Breast epithelium (tissue), 4 donors: ENCODE data around the gene TECTA. TPM values are rescaled to one million over a fixed set of nuclear protein-coding genes. Genes with fewer than 3 reads are reported as not detected.

Experiments
- DNase-seq, 2 donors: peaks; one replicate each; pipeline ENCODE4 v3.0.0-alpha.2; 2019; ENCODE audit warnings: low spot score in 2 of 2
- H3K27ac ChIP-seq, 2 donors: fragments of 200-600 bp; sonication (generic) in 1 of 2; one replicate each; pipeline ENCODE4 v1.5.1; 2016 to 2019; ENCODE audit warnings: mild to moderate bottlenecking in 1 of 2
- H3K27me3 ChIP-seq, 2 donors: fragments of 200-600 bp; sonication (generic) in 1 of 2; one replicate each; pipeline versions ENCODE4 v1.5.1 to v1.6.0; 2017 to 2019; ENCODE audit warnings: control low read depth in 1 of 2, mild to moderate bottlenecking in 1 of 2
- H3K36me3 ChIP-seq: fragments of 200-600 bp; one replicate; pipeline ENCODE4 v1.5.1; 2019
- H3K4me1 ChIP-seq, 2 donors: fragments of 200-600 bp; sonication (generic); one replicate each; pipeline ENCODE4 v1.5.1; 2016 to 2019; ENCODE audit warnings: control low read depth in 1 of 2
- H3K4me3 ChIP-seq, 3 donors: fragments of 200-600 bp; sonication (generic); 1 replicate in 2 of 3; 2 replicates in 1 of 3; pipeline ENCODE4 v1.5.1; 2016 to 2019; ENCODE audit warnings: mild to moderate bottlenecking in 3 of 3, moderate library complexity in 2 of 3
- H3K9me3 ChIP-seq, 2 donors: fragments of 200-600 bp; sonication (generic) in 1 of 2; one replicate each; pipeline ENCODE4 v1.5.1; 2016 to 2019; ENCODE audit warnings: control low read depth in 1 of 2
- POLR2A ChIP-seq: fragments of 450-650 bp; IDR thresholded peaks from one replicate; pipeline ENCODE4 v1.6.1; 2016; ENCODE audit warnings: antibody characterized with exemption, mild to moderate bottlenecking, moderate library complexity
- POLR2AphosphoS5 ChIP-seq, 3 donors: sonication (generic); formaldehyde crosslinking; IDR thresholded peaks; one replicate each; pipeline ENCODE4 v1.6.1; 2017; ENCODE audit warnings: antibody characterized with exemption in 3 of 3
- intact Hi-C: fragments of 100-400 bp; cut with DNase I; formaldehyde crosslinking; loops from one replicate; pipeline ENCODE4 v1.15.1; 2023; ENCODE audit warnings: low total_unique reads
- total RNA-seq, 3 donors: library from RNA; depleted of rRNA; stranded (reverse); fragments of >200 nt; gene quantifications; one replicate each; pipeline ENCODE4 v1.1.0, GENCODE V29; 2016
- TF ChIP-seq, protein P1 (sequence below), 3 donors: fragments of 450-650 bp; IDR thresholded peaks; one replicate each; pipeline ENCODE4 v1.5.1; 2016 to 2017; ENCODE audit warnings: antibody characterized with exemption in 3 of 3, mild to moderate bottlenecking in 3 of 3, moderate library complexity in 3 of 3

Gene TECTA
- total RNA-seq, 3 donors from 2014 or later: 0.64 to 1.3 (median 0.88) TPM

DNA sequence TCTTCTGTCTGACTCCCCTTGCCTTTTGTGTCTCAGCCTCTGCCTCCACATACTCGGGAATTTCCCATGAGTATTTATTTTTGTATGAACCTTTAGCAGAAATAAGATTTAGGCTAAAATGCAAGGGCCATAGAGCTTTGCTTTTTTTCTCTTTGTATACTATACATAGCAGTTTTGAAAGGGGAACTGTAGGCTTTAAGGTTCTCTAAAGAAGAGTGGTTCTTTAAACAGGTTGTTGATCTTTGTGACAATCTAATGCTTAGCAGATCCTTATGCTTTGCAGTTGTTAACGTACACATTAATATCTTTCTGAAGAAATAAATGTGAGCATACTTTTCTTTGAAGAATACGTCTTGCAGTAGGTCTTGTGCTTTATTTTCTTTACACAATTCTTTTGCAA, 42.1 kb upstream of the TECTA start:
- intact Hi-C loops: no loop called here
- H3K27me3 ChIP-seq: no peaks in the 10 kb centered on the region
- H3K27ac ChIP-seq: no peak overlapping the region
- no peak for DNase-seq
- no peaks in the 10 kb centered on the region for H3K9me3 ChIP-seq
- no peaks in the 10 kb centered on the region for H3K4me1 ChIP-seq
- TF ChIP-seq, protein P1, sequence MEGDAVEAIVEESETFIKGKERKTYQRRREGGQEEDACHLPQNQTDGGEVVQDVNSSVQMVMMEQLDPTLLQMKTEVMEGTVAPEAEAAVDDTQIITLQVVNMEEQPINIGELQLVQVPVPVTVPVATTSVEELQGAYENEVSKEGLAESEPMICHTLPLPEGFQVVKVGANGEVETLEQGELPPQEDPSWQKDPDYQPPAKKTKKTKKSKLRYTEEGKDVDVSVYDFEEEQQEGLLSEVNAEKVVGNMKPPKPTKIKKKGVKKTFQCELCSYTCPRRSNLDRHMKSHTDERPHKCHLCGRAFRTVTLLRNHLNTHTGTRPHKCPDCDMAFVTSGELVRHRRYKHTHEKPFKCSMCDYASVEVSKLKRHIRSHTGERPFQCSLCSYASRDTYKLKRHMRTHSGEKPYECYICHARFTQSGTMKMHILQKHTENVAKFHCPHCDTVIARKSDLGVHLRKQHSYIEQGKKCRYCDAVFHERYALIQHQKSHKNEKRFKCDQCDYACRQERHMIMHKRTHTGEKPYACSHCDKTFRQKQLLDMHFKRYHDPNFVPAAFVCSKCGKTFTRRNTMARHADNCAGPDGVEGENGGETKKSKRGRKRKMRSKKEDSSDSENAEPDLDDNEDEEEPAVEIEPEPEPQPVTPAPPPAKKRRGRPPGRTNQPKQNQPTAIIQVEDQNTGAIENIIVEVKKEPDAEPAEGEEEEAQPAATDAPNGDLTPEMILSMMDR (IDR thresholded peaks at IDR 0.05): no peak
- TF ChIP-seq POLR2A (no peak), POLR2AphosphoS5 (IDR thresholded peaks at IDR 0.05) (no peak)
- peaks cover 6% of the 10 kb centered on the region for H3K36me3 ChIP-seq
- H3K4me3 ChIP-seq: no peak overlapping the region

DNA sequence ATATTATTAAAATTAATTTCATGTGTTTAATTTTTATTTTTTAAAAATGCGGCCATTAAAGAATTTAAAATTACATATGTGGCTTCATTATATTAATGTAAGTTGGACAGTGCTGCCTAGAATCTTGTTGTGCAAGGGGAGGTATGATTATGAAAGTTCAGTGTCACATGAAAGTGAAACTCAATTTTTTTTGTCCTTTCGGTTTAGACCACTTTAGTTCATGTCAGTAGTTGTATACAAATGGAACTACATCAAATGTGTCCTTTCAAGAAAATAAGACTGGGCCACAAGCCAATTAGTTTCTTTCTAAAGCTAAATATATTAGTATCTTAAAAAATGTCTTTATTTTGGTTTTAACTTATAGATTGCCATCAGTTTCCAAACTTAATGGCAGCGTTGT, 41.4 kb upstream of the TECTA start:
- DNase-seq: no peak
- H3K36me3 ChIP-seq: peaks cover 6% of the 10 kb centered on the region
- TF ChIP-seq, protein P1 (IDR thresholded peaks at IDR 0.05): no peak
- TF ChIP-seq POLR2A (no peak), POLR2AphosphoS5 (IDR thresholded peaks at IDR 0.05) (no peak)
- no peak overlapping the region for H3K4me3 ChIP-seq
- H3K4me1 ChIP-seq: no peaks in the 10 kb centered on the region
- no peaks in the 10 kb centered on the region for H3K9me3 ChIP-seq
- intact Hi-C loops: no loop called here
- H3K27me3 ChIP-seq: no peaks in the 10 kb centered on the region
- H3K27ac ChIP-seq: no peak overlapping the region

DNA sequence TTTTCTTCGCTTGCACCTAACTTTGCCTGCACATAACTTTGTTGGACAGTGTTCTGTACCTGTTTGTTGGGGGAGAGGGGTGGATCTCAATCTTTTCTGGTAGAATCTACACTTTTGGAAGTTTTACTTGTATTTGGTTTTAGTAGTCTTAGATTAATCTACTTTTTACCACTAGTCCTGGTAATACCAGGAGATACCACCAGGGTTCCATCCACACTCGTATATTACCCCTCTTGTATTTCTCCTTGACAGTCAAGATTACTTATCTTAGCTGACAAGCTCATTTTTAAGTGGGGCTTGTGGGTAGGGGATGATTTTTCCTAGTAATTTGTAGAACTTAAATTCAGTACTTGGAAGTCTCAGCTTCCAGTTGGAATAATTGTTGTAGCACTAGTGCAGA, 37.3 kb upstream of the TECTA start:
- H3K4me1 ChIP-seq: no peaks in the 10 kb centered on the region

DNA sequence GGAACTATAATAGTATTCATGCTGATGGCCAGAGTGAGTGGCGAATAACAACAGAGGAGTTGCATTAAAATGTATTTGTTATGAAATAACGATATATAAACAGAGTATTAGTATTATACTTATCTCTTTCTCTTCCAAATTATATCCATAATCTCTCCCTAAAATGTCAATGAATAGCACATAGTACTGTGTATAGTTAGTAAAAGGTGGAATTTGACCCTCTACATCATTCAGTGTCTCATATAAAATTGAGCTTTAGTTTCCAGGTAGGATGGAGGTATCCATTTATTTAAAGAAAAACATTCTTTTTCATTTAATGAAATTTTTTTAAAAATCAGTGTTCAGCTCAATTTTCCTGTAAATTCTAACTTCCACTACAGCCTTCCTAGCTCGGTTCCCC, 34.4 kb upstream of the TECTA start:
- Histone ChIP-seq H3K27ac (no peak overlapping the region), H3K9me3 (no peaks in the 10 kb centered on the region), H3K4me1 (no peaks in the 10 kb centered on the region), H3K27me3 (no peaks in the 10 kb centered on the region), H3K4me3 (no peak overlapping the region), H3K36me3 (no peaks in the 10 kb centered on the region)
- no peak for TF ChIP-seq POLR2A
- no peak for TF ChIP-seq POLR2AphosphoS5 (IDR thresholded peaks at IDR 0.05)
- TF ChIP-seq, protein P1 (IDR thresholded peaks at IDR 0.05): no peak
- DNase-seq: no peak
- intact Hi-C loops: no loop called here

More for the DNA sequence above, 37.3 kb upstream of the TECTA start:
- TF ChIP-seq, protein P1 (IDR thresholded peaks at IDR 0.05): peak in 2 of 3 donors; percentile 15 to 37
- TF ChIP-seq POLR2A (no peak), POLR2AphosphoS5 (IDR thresholded peaks at IDR 0.05) (no peak)
- intact Hi-C loops: no loop called here
- DNase-seq: no peak
- no peak overlapping the region for H3K4me3 ChIP-seq
- no peaks in the 10 kb centered on the region for H3K9me3 ChIP-seq
- no peaks in the 10 kb centered on the region for H3K27me3 ChIP-seq
- no peak overlapping the region for H3K27ac ChIP-seq
- H3K36me3 ChIP-seq: no peaks in the 10 kb centered on the region

DNA sequence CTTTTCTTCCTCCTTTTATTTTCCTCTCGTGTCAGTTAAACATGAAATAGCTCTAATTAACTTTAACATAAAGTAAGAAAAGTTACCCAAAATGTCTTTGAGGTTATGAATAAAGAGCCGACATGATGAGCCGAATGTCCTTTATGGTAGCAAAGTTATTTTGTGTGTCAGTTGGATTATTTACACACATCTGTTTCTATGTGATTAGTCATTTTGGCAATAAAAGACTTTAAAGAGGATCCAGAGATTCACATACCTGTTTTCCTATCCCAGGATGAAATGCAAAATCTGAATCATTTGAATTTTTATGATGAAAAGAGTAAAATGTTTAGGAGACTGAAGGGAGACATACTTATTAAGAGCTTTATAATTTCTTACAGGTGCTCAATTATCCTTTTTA, 34.0 kb upstream of the TECTA start:
- no peaks in the 10 kb centered on the region for H3K36me3 ChIP-seq
- no peak for TF ChIP-seq POLR2AphosphoS5 (IDR thresholded peaks at IDR 0.05)
- no peak for TF ChIP-seq POLR2A
- TF ChIP-seq, protein P1 (IDR thresholded peaks at IDR 0.05): no peak
- H3K4me1 ChIP-seq: no peaks in the 10 kb centered on the region
- H3K9me3 ChIP-seq: no peaks in the 10 kb centered on the region
- no peak for DNase-seq
- intact Hi-C loops: no loop called here
- no peak overlapping the region for H3K4me3 ChIP-seq
- no peak overlapping the region for H3K27ac ChIP-seq
- H3K27me3 ChIP-seq: no peaks in the 10 kb centered on the region
